ENCODE measurements around the gene RNF213. TPM values are rescaled to one million over a fixed set of nuclear protein-coding genes. Genes with fewer than 3 reads are reported as not detected.

The RNF213 gene
- total and polyA plus RNA-seq, 4 donors, result 18.2 to 104 (median 33.5) TPM

- TF ChIP-seq RAD21 (IDR thresholded peaks at IDR 0.05), result no peak
- TF ChIP-seq HNF4A (conservative IDR thresholded peaks at IDR 0.05), result no peak
- TF ChIP-seq FOXA2 (IDR thresholded peaks at IDR 0.05), result no peak
These were observed 102.5 kb downstream of the RNF213 start (continued) for GRCh38 chr17:80363120-80363515.

GRCh38 chr17:80363518-80364090 is 103.0 kb downstream of the RNF213 start:
- no peak for DNase-seq (ENCODE audit: low spot score)
- Histone ChIP-seq H3K27ac (ENCODE audit: low read depth in 1 of 2, low read length in 2 of 2) (peak overlapping the region in 1 of 2 donors; percentile 16), H3K9me3 (ENCODE audit: control insufficient read depth in 4 of 4, low read length in 3 of 4) (no peaks in the 10 kb centered on the region), H3K4me3 (ENCODE audit: low read depth in 1 of 3, low read length in 3 of 3) (no peak overlapping the region), H3K36me3 (ENCODE audit: control insufficient read depth in 4 of 4, insufficient read depth in 3 of 4, low read depth in 1 of 4, low read length in 3 of 4) (peaks cover 19 to 85% (median 78%) of the 10 kb centered on the region in 4 donors), H3K27me3 (ENCODE audit: control insufficient read depth in 4 of 4, insufficient read depth in 4 of 4, low read length in 3 of 4) (no peaks in the 10 kb centered on the region), H3K9ac (ENCODE audit: low read depth in 1 of 2, low read length in 2 of 2) (no peak overlapping the region), H3K4me1 (ENCODE audit: control insufficient read depth in 4 of 4, insufficient read depth in 4 of 4, low read length in 3 of 4) (no peaks in the 10 kb centered on the region)
- 96% methylated on average over 28 of the region's 28 CpGs for WGBS
- no peak for TF ChIP-seq RXRA (IDR thresholded peaks at IDR 0.05)
- TF ChIP-seq ZBTB33 (IDR thresholded peaks at IDR 0.05), result no peak
- TF ChIP-seq GABPA (IDR thresholded peaks at IDR 0.05 in 1 of 2, conservative IDR thresholded peaks at IDR 0.05 in 1 of 2), result no peak
- no peak for TF ChIP-seq NR2F2 (IDR thresholded peaks at IDR 0.05)
- no peak for TF ChIP-seq TAF1 (conservative IDR thresholded peaks at IDR 0.05)
- no peak for TF ChIP-seq MAX (IDR thresholded peaks at IDR 0.05)
- TF ChIP-seq EGR1 (IDR thresholded peaks at IDR 0.05; ENCODE audit: low read depth in 2 of 2), result no peak
- TF ChIP-seq YY1 (IDR thresholded peaks at IDR 0.05), result no peak
- no peak for TF ChIP-seq RAD21 (IDR thresholded peaks at IDR 0.05)
- TF ChIP-seq FOXA1 (IDR thresholded peaks at IDR 0.05), result no peak
- TF ChIP-seq JUND (IDR thresholded peaks at IDR 0.05), result no peak

- 89% methylated on average over 29 of the region's 29 CpGs for WGBS
- no peaks in the 10 kb centered on the region for H3K27me3 ChIP-seq (ENCODE audit: control insufficient read depth in 4 of 4, insufficient read depth in 4 of 4, low read length in 3 of 4)
- no peak for DNase-seq (ENCODE audit: low spot score)
- no peak overlapping the region for H3K27ac ChIP-seq (ENCODE audit: low read depth in 1 of 2, low read length in 2 of 2)
- peaks cover 21 to 85% (median 77%) of the 10 kb centered on the region in 4 donors for H3K36me3 ChIP-seq (ENCODE audit: control insufficient read depth in 4 of 4, insufficient read depth in 3 of 4, low read depth in 1 of 4, low read length in 3 of 4)
- H3K4me1 ChIP-seq (ENCODE audit: control insufficient read depth in 4 of 4, insufficient read depth in 4 of 4, low read length in 3 of 4), result no peaks in the 10 kb centered on the region
- H3K4me3 ChIP-seq (ENCODE audit: low read depth in 1 of 3, low read length in 3 of 3), result no peak overlapping the region
- no peaks in the 10 kb centered on the region for H3K9me3 ChIP-seq (ENCODE audit: control insufficient read depth in 4 of 4, low read length in 3 of 4)
- no peak for TF ChIP-seq JUND (IDR thresholded peaks at IDR 0.05)
- TF ChIP-seq FOXA2 (IDR thresholded peaks at IDR 0.05), result no peak
- no peak for TF ChIP-seq FOXA1 (IDR thresholded peaks at IDR 0.05)
- no peak for TF ChIP-seq GABPA (IDR thresholded peaks at IDR 0.05 in 1 of 2, conservative IDR thresholded peaks at IDR 0.05 in 1 of 2)
- TF ChIP-seq CTCF (IDR thresholded peaks at IDR 0.05; ENCODE audit: low read depth, low read length, missing input control), result peak; percentile 16
- no peak for TF ChIP-seq HNF4G (IDR thresholded peaks at IDR 0.05)
- no peak for TF ChIP-seq MAX (IDR thresholded peaks at IDR 0.05)
- no peak for TF ChIP-seq SP1 (IDR thresholded peaks at IDR 0.05)
- TF ChIP-seq HNF4A (conservative IDR thresholded peaks at IDR 0.05), result no peak
- no peak for TF ChIP-seq EGR1 (IDR thresholded peaks at IDR 0.05; ENCODE audit: low read depth in 2 of 2)
- peak in 1 of 2 donors; percentile 39 for TF ChIP-seq RAD21 (IDR thresholded peaks at IDR 0.05)
- TF ChIP-seq REST (IDR thresholded peaks at IDR 0.05), result no peak
- no peak for TF ChIP-seq TAF1 (conservative IDR thresholded peaks at IDR 0.05)
- no peak for TF ChIP-seq ZBTB33 (IDR thresholded peaks at IDR 0.05)
- no peak for TF ChIP-seq ATF3 (IDR thresholded peaks at IDR 0.05)
- TF ChIP-seq YY1 (IDR thresholded peaks at IDR 0.05), result no peak
- TF ChIP-seq NR2F2 (IDR thresholded peaks at IDR 0.05), result no peak
- TF ChIP-seq RXRA (IDR thresholded peaks at IDR 0.05), result no peak
- no peak overlapping the region for H3K9ac ChIP-seq (ENCODE audit: low read depth in 1 of 2, low read length in 2 of 2)
These were observed 103.5 kb downstream of the RNF213 start for GRCh38 chr17:80364091-80364691.

All from liver (tissue), 9 donors.